ENCODE measurements around the gene FNDC3B.
A peak's percentile ranks its signal among the peaks of the same experiment; 100 is the strongest.
"Not testable (repeated sequence)": the region's sequence is repeated elsewhere in the genome, so short reads cannot be mapped to it uniquely, and the experiment has no call there.

FNDC3B gene

DNA sequence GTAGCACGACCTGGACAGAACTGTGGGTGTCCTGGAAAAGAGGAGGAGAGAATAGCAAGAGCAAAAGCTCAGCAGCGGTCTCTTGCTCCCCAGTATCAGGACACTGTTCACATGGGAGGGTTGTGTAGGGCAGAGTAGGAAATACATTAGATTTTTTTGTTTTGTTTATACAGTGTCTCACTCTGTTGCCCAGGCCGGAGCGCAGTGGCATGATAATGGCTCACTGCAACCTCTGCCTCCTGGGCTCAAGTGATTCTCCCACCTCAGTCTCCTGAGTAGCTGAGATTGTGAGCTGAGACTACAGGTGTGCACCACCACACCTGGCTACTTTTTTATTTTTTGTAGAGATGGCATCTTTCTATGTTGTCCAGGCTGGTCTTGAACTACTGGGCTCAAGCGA, 53.3 kb downstream of the FNDC3B start:
- Histone ChIP-seq H3K27ac (ENCODE audit: low read length) (peak overlapping the region; percentile 11; the same call in 1 of the 2 replicates), H3K4me2 (ENCODE audit: low read depth, low read length) (no peak overlapping the region), H3K4me3 (ENCODE audit: low read length) (no peak overlapping the region), H2AFZ (ENCODE audit: low read length) (no peak overlapping the region), H3K9me2 (replicated peaks; ENCODE audit: insufficient read depth, low read length) (no peaks in the 10 kb centered on the region), H3K9me3 (replicated peaks; ENCODE audit: insufficient read depth, low read length) (no peaks in the 10 kb centered on the region), H3K9ac (ENCODE audit: low read length) (no peak overlapping the region), H3K79me2 (ENCODE audit: low read length) (peaks cover 89% of the 10 kb centered on the region), H4K20me1 (ENCODE audit: insufficient read depth, low read length) (no peaks in the 10 kb centered on the region), H3K27me3 (replicated peaks; ENCODE audit: insufficient read depth, low read length) (no peaks in the 10 kb centered on the region), H3F3A (ENCODE audit: insufficient read depth, low read length) (peaks cover 46% of the 10 kb centered on the region), H3K4me1 (ENCODE audit: low read length) (peaks cover 82% of the 10 kb centered on the region), H3K36me3 (replicated peaks; ENCODE audit: insufficient read depth, low read length) (0 out of 2 replicates have a peak, but pooled peaks cover 3% of the 10 kb centered on the region)
- no peak for DNase-seq
- TF ChIP-seq EZH2phosphoT487 (IDR thresholded peaks at IDR 0.05; ENCODE audit: low read length) (no peak), EZH2 (optimal IDR thresholded peaks at IDR 0.05; ENCODE audit: low read depth, low read length) (no peak)
- TF ChIP-seq, protein P1, sequence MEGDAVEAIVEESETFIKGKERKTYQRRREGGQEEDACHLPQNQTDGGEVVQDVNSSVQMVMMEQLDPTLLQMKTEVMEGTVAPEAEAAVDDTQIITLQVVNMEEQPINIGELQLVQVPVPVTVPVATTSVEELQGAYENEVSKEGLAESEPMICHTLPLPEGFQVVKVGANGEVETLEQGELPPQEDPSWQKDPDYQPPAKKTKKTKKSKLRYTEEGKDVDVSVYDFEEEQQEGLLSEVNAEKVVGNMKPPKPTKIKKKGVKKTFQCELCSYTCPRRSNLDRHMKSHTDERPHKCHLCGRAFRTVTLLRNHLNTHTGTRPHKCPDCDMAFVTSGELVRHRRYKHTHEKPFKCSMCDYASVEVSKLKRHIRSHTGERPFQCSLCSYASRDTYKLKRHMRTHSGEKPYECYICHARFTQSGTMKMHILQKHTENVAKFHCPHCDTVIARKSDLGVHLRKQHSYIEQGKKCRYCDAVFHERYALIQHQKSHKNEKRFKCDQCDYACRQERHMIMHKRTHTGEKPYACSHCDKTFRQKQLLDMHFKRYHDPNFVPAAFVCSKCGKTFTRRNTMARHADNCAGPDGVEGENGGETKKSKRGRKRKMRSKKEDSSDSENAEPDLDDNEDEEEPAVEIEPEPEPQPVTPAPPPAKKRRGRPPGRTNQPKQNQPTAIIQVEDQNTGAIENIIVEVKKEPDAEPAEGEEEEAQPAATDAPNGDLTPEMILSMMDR (IDR thresholded peaks at IDR 0.05; ENCODE audit: low read length): no peak

DNA sequence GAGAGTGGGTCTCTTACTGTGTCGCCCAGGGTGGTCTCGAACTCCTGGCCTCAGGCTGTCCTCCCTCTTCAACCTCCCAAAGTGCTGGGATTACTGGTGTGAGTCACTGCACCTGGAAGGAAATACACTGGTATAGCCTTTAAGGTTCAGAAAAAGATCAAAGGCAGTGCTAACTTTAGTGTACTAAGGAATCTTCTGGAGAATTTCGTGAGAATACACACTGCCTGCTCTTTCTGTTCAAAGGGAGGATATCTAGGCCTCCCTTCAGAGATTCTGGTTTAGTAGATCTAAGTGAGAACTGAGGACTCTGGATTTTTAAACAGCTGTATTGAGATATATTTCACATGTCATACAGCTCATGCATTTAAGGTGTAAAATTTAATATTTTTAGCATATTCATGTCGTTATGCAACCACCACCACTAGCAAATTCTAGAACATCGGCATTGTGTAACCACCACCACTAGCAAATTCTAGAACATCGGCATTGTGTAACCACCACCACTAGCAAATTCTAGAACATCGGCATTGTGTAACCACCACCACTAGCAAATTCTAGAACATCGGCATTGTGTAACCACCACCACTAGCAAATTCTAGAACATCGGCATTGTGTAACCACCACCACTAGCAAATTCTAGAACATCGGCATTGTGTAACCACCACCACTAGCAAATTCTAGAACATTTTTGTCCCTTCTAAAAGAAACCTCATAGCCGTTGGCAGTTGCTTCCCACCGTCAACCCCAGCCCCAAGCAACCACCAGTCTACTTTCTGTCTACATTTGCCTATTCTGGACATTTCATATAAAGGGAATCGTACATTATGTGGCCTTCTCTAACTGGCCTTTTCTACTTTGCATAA, 54.4 kb downstream of the FNDC3B start:
- peaks cover 85% of the 10 kb centered on the region for H3K4me1 ChIP-seq (ENCODE audit: low read length)
- H3K27me3 ChIP-seq (replicated peaks; ENCODE audit: insufficient read depth, low read length); H2AFZ ChIP-seq (ENCODE audit: low read length); DNase-seq; H3K9me3 ChIP-seq (replicated peaks; ENCODE audit: insufficient read depth, low read length); H4K20me1 ChIP-seq (ENCODE audit: insufficient read depth, low read length); H3K36me3 ChIP-seq (replicated peaks; ENCODE audit: insufficient read depth, low read length); H3K9me2 ChIP-seq (replicated peaks; ENCODE audit: insufficient read depth, low read length): not testable (repeated sequence)
- peaks cover 93% of the 10 kb centered on the region for H3K79me2 ChIP-seq (ENCODE audit: low read length)
- peaks cover 45% of the 10 kb centered on the region for H3F3A ChIP-seq (ENCODE audit: insufficient read depth, low read length)
- H3K9ac ChIP-seq (ENCODE audit: low read length): peak overlapping the region; percentile 66; the same call in 1 of the 2 replicates
- peak overlapping the region; percentile 42 for H3K4me3 ChIP-seq (ENCODE audit: low read length)
- peak overlapping the region; percentile 92 for H3K27ac ChIP-seq (ENCODE audit: low read length)
- H3K4me2 ChIP-seq (ENCODE audit: low read depth, low read length): peak overlapping the region; percentile 75

DNA sequence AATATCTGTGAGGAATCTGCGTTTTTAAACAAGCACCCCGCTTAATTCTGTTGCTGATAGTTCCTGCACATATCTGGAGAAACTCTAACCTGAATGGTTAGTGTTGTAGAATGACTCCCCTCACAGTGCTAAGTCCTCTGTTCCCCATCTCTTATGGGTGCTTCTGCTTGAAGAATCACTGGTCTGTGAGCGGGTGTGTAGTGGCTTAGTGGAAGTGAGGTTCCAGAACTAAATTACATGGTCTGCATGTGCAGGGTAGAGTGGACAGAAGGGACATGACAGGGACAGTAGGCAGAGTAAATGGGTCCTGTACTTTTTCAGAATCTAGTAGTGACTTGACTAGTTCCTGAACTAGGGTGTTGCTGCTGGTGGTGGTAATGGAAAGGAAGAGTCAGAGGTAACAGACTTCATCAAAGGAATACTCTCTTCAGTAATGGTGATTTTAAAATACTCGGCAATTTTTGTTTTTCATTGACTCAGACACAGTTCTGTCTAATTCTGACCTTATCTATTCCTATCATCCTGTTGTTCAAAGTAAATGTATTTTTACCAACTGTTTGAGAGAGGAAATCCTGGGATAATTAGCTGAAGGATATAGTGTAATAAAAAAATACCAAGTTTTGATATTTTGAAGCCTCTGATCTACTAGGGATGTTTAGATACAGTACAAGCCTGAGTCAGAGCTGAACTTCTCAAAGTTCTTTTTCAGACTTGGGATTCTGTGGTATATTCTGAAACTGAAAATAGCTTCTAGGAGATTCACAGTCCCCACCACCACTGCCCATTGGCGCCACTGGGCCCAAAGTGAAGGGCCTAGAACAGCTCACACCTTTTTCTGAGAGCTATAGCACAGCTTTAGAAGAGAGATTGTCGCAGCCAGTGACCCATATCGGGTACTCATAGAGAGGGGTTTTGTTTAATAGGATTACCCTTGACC, 55.5 kb downstream of the FNDC3B start:
- Histone ChIP-seq H3K9ac (ENCODE audit: low read length) (peak overlapping the region; percentile 66), H3K27me3 (replicated peaks; ENCODE audit: insufficient read depth, low read length) (no peaks in the 10 kb centered on the region), H3F3A (ENCODE audit: insufficient read depth, low read length) (peaks cover 56% of the 10 kb centered on the region), H3K4me2 (ENCODE audit: low read depth, low read length) (peak overlapping the region; percentile 75), H3K9me3 (replicated peaks; ENCODE audit: insufficient read depth, low read length) (no peaks in the 10 kb centered on the region), H2AFZ (ENCODE audit: low read length) (no peak overlapping the region), H3K27ac (ENCODE audit: low read length) (peak overlapping the region; percentile 92), H4K20me1 (ENCODE audit: insufficient read depth, low read length) (no peaks in the 10 kb centered on the region), H3K4me3 (ENCODE audit: low read length) (peak overlapping the region; percentile 42), H3K9me2 (replicated peaks; ENCODE audit: insufficient read depth, low read length) (no peaks in the 10 kb centered on the region), H3K36me3 (replicated peaks; ENCODE audit: insufficient read depth, low read length) (0 out of 2 replicates have a peak, but pooled peaks cover 3% of the 10 kb centered on the region), H3K4me1 (ENCODE audit: low read length) (peaks cover 85% of the 10 kb centered on the region), H3K79me2 (ENCODE audit: low read length) (peaks cover 93% of the 10 kb centered on the region)
- TF ChIP-seq EZH2phosphoT487 (IDR thresholded peaks at IDR 0.05; ENCODE audit: low read length): no peak
- no peak for TF ChIP-seq EZH2 (optimal IDR thresholded peaks at IDR 0.05; ENCODE audit: low read depth, low read length)
- TF ChIP-seq, protein P1 (IDR thresholded peaks at IDR 0.05; ENCODE audit: low read length): peak; percentile 70
- peak; percentile 96 for DNase-seq
